NB4 (cell line): Measurements from ENCODE around the gene LSM7.

Experiments used
- MAX ChIP-seq: IDR thresholded peaks from 2 replicates; pipeline ENCODE4 v1.6.1; 2011; ENCODE audit warnings: low read depth, low read length
- MYC ChIP-seq: IDR thresholded peaks from 2 replicates; pipeline ENCODE4 v1.6.1; 2011; ENCODE audit warnings: low read depth, low read length
- POLR2A ChIP-seq: IDR thresholded peaks from 2 replicates; pipeline ENCODE4 v1.6.1; 2011; ENCODE audit warnings: mild to moderate bottlenecking; ENCODE audit not compliant: insufficient read length; ENCODE audit errors: extremely low read depth
- TF ChIP-seq, protein P1 (sequence below): IDR thresholded peaks from one replicate; pipeline ENCODE4 v1.5.1; 2012; ENCODE audit warnings: low read depth, low read length

- TF ChIP-seq, protein P1, sequence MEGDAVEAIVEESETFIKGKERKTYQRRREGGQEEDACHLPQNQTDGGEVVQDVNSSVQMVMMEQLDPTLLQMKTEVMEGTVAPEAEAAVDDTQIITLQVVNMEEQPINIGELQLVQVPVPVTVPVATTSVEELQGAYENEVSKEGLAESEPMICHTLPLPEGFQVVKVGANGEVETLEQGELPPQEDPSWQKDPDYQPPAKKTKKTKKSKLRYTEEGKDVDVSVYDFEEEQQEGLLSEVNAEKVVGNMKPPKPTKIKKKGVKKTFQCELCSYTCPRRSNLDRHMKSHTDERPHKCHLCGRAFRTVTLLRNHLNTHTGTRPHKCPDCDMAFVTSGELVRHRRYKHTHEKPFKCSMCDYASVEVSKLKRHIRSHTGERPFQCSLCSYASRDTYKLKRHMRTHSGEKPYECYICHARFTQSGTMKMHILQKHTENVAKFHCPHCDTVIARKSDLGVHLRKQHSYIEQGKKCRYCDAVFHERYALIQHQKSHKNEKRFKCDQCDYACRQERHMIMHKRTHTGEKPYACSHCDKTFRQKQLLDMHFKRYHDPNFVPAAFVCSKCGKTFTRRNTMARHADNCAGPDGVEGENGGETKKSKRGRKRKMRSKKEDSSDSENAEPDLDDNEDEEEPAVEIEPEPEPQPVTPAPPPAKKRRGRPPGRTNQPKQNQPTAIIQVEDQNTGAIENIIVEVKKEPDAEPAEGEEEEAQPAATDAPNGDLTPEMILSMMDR: no peak
- TF ChIP-seq POLR2A (no peak), MAX (no peak), MYC (no peak)
Observed at GRCh38 chr19:2311093-2311492, 17.3 kb downstream of the LSM7 start.
